ENCODE measurements around the gene OSBPL1A. TPM values are rescaled to one million over a fixed set of nuclear protein-coding genes. Genes with fewer than 3 reads are reported as not detected.

The OSBPL1A gene
- total and polyA plus RNA-seq, 2 donors from 2014 or later, result 27.0 to 40.3 TPM

DNA sequence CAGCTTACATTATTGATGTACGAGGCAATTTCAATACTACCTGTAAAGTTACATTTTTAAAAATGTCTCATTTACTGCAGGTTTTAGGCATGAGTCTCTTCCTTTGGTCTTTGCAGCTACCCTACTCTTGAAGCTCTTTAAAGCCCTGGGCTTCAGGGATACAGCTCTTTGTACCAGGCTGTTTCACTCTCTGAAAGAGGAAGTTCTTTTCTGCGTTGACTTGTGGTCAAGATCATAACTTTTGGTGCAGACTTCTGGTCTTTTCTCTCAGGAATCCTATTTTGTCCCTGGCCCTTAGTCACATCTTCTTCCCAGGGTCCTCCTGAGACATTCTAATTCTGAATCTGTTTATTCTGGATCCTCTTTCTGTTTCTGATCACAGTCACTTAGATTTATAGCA, 46.2 kb upstream of the OSBPL1A start:
- intact Hi-C loops (cut with DNase I), result no loop called here
- Histone ChIP-seq H3K36me3 (ENCODE audit: control insufficient read depth in 2 of 3, insufficient read depth in 3 of 3, low read length in 3 of 3) (peaks cover 6 to 23% (median 14%) of the 10 kb centered on the region in 3 donors), H3K9me3 (ENCODE audit: control insufficient read depth in 2 of 3, insufficient read depth in 1 of 3, low read length in 3 of 3) (no peaks in the 10 kb centered on the region), H3K27me3 (ENCODE audit: control insufficient read depth, insufficient read depth, low read length) (no peaks in the 10 kb centered on the region), H3K27ac (ENCODE audit: low read depth in 2 of 2, low read length in 2 of 2) (no peak overlapping the region), H3K4me1 (ENCODE audit: control insufficient read depth in 2 of 3, insufficient read depth in 2 of 3, low read depth in 1 of 3, low read length in 3 of 3) (no peaks in the 10 kb centered on the region), H3K4me3 (ENCODE audit: low read length in 3 of 3) (no peak overlapping the region), H3K9ac (ENCODE audit: low read length in 3 of 3) (no peak overlapping the region)
- FAIRE-seq (no peak), DNase-seq (no peak)
- TF ChIP-seq, protein P1, sequence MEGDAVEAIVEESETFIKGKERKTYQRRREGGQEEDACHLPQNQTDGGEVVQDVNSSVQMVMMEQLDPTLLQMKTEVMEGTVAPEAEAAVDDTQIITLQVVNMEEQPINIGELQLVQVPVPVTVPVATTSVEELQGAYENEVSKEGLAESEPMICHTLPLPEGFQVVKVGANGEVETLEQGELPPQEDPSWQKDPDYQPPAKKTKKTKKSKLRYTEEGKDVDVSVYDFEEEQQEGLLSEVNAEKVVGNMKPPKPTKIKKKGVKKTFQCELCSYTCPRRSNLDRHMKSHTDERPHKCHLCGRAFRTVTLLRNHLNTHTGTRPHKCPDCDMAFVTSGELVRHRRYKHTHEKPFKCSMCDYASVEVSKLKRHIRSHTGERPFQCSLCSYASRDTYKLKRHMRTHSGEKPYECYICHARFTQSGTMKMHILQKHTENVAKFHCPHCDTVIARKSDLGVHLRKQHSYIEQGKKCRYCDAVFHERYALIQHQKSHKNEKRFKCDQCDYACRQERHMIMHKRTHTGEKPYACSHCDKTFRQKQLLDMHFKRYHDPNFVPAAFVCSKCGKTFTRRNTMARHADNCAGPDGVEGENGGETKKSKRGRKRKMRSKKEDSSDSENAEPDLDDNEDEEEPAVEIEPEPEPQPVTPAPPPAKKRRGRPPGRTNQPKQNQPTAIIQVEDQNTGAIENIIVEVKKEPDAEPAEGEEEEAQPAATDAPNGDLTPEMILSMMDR (IDR thresholded peaks at IDR 0.05; ENCODE audit: borderline replicate concordance, extremely low read depth, insufficient read depth), result no peak

DNA sequence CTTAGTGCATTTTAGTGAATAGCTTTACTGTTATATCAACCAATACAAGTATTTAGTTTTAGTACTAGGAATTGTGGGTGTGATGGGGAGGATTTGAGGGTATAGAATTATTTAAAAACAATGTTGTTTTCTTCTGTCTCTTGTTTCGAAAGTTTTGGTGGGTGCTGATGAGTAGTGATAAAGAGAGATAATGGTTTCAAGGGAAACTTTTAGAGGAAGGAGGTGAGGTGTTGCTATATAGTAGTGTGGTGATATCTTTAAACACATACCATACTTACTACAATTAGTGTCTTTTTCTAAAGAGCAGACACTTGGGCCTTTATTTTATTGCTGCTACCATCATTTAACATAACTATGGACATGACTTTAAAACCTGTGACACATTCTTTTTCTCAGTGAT, 39.3 kb upstream of the OSBPL1A start:
- Histone ChIP-seq H3K27ac (ENCODE audit: low read depth in 2 of 2, low read length in 2 of 2) (no peak overlapping the region), H3K9me3 (ENCODE audit: control insufficient read depth in 2 of 3, insufficient read depth in 1 of 3, low read length in 3 of 3) (no peaks in the 10 kb centered on the region), H3K36me3 (ENCODE audit: control insufficient read depth in 2 of 3, insufficient read depth in 3 of 3, low read length in 3 of 3) (peaks cover 0 to 14% (median 12%) of the 10 kb centered on the region in 3 donors), H3K9ac (ENCODE audit: low read length in 3 of 3) (no peak overlapping the region), H3K4me3 (ENCODE audit: low read length in 3 of 3) (no peak overlapping the region), H3K4me1 (ENCODE audit: control insufficient read depth in 2 of 3, insufficient read depth in 2 of 3, low read depth in 1 of 3, low read length in 3 of 3) (no peaks in the 10 kb centered on the region), H3K27me3 (ENCODE audit: control insufficient read depth, insufficient read depth, low read length) (no peaks in the 10 kb centered on the region)
- no peak for FAIRE-seq
- TF ChIP-seq, protein P1 (IDR thresholded peaks at IDR 0.05; ENCODE audit: borderline replicate concordance, extremely low read depth, insufficient read depth), result no peak
- intact Hi-C loops (cut with DNase I), result no loop called here
- DNase-seq, result no peak

DNA sequence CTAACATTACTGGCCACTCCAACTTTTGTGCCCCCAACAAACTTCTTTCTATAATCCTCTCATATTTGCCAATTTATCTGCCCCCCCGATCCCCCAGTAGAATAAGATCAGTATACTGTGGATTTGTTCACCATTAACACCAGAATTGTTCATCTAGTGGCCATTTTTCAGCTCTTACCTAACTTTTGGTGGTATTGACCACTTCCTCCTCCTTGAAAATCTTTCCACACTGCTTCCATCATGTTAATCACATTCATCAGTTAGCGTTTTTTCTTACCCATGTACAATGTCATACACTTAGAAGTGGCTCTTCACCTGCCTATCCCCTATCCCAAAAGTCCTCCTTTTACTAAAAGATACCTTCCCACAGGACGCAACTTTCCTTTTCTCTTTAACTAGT, 35.0 kb upstream of the OSBPL1A start:
- intact Hi-C loops (cut with DNase I), result no loop called here
- DNase-seq, result no peak
- TF ChIP-seq, protein P1 (IDR thresholded peaks at IDR 0.05; ENCODE audit: borderline replicate concordance, extremely low read depth, insufficient read depth), result no peak
- no peak for FAIRE-seq
- H3K9ac ChIP-seq (ENCODE audit: low read length in 3 of 3), result no peak overlapping the region
- no peaks in the 10 kb centered on the region for H3K27me3 ChIP-seq (ENCODE audit: control insufficient read depth, insufficient read depth, low read length)
- peaks cover 0 to 7% (median 6%) of the 10 kb centered on the region in 3 donors for H3K36me3 ChIP-seq (ENCODE audit: control insufficient read depth in 2 of 3, insufficient read depth in 3 of 3, low read length in 3 of 3)
- H3K4me1 ChIP-seq (ENCODE audit: control insufficient read depth in 2 of 3, insufficient read depth in 2 of 3, low read depth in 1 of 3, low read length in 3 of 3), result no peaks in the 10 kb centered on the region
- H3K4me3 ChIP-seq (ENCODE audit: low read length in 3 of 3), result no peak overlapping the region
- no peaks in the 10 kb centered on the region for H3K9me3 ChIP-seq (ENCODE audit: control insufficient read depth in 2 of 3, insufficient read depth in 1 of 3, low read length in 3 of 3)
- no peak overlapping the region for H3K27ac ChIP-seq (ENCODE audit: low read depth in 2 of 2, low read length in 2 of 2)

DNA sequence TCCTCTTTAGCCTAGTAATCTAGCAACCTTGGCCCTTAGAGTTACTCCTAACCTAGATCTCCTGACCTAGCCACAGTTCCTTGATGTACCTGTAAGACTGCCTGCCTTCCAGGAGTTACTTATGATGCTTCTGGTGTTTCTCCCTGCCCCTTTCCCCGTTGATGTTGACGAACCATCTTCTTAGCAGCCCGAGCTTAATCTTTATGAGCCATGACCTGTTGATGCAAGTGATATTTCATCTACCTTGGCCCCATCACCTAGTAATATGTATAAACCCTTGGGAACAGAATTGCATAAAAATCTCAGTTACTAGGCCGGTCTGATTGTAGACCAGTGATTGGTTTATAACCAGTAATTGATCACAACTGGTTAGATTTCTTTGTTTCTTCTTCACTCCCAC, 31.6 kb upstream of the OSBPL1A start:
- intact Hi-C loops (cut with DNase I), result no loop called here
- no peak for FAIRE-seq
- H3K9me3 ChIP-seq (ENCODE audit: control insufficient read depth in 2 of 3, insufficient read depth in 1 of 3, low read length in 3 of 3), result peaks cover 0 to 7% (median 0%) of the 10 kb centered on the region in 3 donors

More for the DNA sequence above, 31.6 kb upstream of the OSBPL1A start:
- no peak overlapping the region for H3K27ac ChIP-seq (ENCODE audit: low read depth in 2 of 2, low read length in 2 of 2)
- H3K36me3 ChIP-seq (ENCODE audit: control insufficient read depth in 2 of 3, insufficient read depth in 3 of 3, low read length in 3 of 3), result peaks cover 0 to 3% (median 0%) of the 10 kb centered on the region in 3 donors
- H3K9ac ChIP-seq (ENCODE audit: low read length in 3 of 3), result no peak overlapping the region
- peak in 2 of 5 donors; percentile 10 to 21 for DNase-seq
- H3K27me3 ChIP-seq (ENCODE audit: control insufficient read depth, insufficient read depth, low read length), result peaks cover 2% of the 10 kb centered on the region
- H3K4me1 ChIP-seq (ENCODE audit: control insufficient read depth in 2 of 3, insufficient read depth in 2 of 3, low read depth in 1 of 3, low read length in 3 of 3), result peaks cover 0 to 3% (median 2%) of the 10 kb centered on the region in 3 donors
- H3K4me3 ChIP-seq (ENCODE audit: low read length in 3 of 3), result no peak overlapping the region
- TF ChIP-seq, protein P1 (IDR thresholded peaks at IDR 0.05; ENCODE audit: borderline replicate concordance, extremely low read depth, insufficient read depth), result no peak

Data from kidney (tissue), 14 donors.